HG02678 (cell line): ENCODE measurements around the gene GRIK4.
"Not testable (repeated sequence)": the region's sequence is repeated elsewhere in the genome, so short reads cannot be mapped to it uniquely, and the experiment has no call there.

Experiments
- ATAC-seq: cut with Tn5 transposase; IDR thresholded peaks from one replicate; pipeline ENCODE4 v1.9.1; 2021; ENCODE audit warnings: mild to moderate bottlenecking, moderate library complexity; ENCODE audit not compliant: unreplicated experiment

The GRIK4 gene

DNA sequence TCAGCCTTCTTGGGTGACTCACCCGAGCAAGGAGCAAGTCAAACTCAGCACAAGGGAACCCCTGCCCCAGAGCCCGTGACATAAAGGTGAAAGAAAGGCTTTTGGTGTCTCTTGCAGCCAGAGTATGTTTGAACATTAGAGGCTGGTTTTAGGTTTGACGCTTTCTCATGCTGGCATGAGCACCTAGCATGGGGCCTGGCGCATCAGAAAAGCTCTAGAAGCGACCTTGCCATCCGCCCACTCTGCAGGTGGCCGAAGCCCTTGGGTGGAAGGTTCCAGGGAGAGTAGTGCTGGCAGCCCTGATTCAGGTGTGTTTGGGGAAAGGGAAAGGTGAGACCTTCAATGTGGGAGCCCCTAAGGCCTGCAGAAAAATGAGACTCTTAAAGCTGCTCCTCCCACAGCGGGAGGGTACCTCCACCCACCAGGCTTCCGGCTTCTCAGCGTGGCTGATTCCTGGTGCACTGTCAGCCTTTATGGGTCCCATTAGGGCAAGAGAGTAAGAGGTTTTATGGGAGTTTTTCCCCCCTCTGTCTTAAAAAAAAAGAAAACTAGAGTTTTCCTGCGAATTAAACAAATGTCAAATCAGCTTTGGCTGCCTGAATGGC is 88.4 kb downstream of the GRIK4 start:
- no peak for ATAC-seq

DNA sequence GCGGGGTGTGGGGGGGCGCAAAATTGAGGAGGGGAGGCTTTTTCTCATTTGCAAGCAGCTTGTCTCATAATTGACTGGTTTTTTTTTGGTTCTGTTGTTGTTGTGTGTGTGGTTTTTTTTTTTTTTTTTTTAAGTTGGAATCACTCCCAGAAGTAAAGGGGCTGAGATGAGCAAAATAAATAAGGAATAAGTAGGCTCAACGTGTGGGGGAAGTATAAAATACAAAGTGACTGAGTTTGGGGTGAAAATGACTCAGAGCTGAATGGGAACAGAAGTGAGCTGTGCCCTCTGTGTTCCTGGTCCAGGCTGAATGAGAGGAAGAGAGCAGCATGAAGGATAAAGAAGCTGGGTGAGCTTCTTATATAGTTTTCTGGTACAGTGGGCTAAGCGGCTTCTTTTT is 90.0 kb downstream of the GRIK4 start:
- no peak for ATAC-seq

DNA sequence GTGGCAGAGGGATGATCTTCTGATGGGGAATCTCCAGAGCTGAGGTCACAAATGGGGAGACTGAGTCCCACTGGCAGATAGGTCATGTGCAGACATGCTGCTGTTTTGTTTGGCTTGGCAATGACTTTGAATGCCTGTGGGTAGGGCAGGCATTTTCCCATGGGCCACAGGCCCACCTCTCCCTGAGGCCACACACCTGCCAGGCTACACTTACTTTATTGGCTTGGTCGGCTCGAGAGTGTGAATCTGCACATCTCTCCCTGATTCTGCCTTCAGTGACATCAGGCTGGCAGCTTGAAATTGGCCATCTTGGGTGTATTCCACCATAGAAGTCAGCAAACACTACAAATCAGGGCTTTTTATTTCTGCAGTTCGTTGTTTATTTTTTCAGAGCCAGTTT is 91.5 kb downstream of the GRIK4 start:
- no peak for ATAC-seq

DNA sequence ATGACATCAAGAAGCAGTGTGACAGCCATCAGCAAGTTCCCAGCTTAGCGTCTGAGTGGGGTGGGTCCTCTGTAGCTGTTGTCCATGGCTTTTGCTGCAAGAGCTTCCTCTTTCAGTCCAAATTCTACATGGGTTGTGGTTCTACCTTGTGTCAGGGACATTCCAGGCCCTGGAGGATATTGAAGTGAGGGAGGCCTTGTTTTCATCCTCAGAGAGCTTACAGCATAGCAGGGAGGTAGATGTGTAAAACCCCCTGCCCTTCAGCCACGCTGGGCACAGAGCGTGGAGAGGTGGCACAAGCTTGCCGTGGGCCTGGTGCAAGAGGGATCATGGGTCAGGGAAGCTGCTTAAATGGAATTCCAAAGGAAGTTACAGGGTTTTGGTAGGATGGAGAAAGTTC is 93.9 kb downstream of the GRIK4 start:
- no peak for ATAC-seq

- ATAC-seq, result no peak
Measured at GRCh38 chr11:120606211-120607010, 94.9 kb downstream of the GRIK4 start.

DNA sequence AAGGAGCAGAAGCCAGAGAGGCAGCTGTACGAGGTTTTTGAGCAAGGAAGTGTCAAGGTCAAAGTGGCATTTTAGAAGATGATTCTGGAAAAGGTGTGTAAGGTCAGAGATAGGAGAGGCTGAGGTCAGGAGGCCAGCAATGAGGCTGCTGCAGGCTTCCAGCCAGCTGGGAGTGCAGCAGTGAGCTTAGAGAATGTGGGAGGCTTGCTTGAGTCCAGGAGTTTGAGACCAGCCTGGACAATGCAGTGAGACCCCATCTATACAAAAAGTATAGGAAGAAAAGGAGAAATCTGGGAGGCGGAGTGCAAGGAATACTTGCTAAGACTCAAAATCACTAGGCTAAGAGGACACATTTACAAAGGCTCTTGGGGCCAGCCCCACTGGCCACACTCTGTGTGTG is 96.5 kb downstream of the GRIK4 start:
- no peak for ATAC-seq

- no peak for ATAC-seq
Measured at GRCh38 chr11:120608760-120609211, 97.2 kb downstream of the GRIK4 start.

GRCh38 chr11:120610111-120610510 is 98.6 kb downstream of the GRIK4 start:
- no peak for ATAC-seq

- ATAC-seq, result no peak
Measured at GRCh38 chr11:120611581-120611980, 100.0 kb downstream of the GRIK4 start.

DNA sequence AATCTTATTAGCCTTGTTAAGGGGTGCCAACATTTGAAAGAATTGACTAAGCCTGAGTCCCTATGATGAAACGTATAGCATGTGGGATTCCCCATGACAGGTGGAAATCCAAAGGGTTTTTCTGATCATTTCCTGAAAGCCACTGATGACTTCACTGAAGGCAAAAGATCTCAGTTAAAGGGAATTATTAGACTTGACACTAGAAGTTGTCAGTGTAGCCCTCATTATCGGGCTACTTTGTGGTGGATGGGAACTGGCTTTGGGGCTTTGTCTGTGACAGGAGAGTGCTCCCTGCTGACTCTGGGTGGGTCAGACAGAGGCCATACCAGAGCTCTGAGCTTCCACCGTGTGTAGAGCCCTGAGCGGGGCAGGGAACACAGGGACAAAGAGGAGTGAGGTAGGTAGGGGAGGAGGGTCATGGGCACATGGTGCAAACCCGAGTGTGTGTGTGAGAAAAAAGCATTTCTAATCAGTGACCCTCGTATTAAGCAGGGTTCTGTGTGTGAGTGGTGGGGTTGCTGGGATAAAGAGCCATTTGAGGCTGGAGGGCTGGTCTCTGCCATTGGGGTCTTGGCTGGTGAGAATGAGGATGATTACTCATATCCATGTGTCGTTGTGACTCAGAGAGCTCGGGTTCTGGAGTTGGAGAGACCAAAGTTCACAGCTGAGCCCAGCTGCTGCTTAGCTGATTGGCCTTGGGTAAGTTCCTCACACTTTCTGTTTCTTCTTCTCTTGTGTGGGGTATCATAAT is 101.1 kb downstream of the GRIK4 start:
- ATAC-seq, result peak; percentile 84

DNA sequence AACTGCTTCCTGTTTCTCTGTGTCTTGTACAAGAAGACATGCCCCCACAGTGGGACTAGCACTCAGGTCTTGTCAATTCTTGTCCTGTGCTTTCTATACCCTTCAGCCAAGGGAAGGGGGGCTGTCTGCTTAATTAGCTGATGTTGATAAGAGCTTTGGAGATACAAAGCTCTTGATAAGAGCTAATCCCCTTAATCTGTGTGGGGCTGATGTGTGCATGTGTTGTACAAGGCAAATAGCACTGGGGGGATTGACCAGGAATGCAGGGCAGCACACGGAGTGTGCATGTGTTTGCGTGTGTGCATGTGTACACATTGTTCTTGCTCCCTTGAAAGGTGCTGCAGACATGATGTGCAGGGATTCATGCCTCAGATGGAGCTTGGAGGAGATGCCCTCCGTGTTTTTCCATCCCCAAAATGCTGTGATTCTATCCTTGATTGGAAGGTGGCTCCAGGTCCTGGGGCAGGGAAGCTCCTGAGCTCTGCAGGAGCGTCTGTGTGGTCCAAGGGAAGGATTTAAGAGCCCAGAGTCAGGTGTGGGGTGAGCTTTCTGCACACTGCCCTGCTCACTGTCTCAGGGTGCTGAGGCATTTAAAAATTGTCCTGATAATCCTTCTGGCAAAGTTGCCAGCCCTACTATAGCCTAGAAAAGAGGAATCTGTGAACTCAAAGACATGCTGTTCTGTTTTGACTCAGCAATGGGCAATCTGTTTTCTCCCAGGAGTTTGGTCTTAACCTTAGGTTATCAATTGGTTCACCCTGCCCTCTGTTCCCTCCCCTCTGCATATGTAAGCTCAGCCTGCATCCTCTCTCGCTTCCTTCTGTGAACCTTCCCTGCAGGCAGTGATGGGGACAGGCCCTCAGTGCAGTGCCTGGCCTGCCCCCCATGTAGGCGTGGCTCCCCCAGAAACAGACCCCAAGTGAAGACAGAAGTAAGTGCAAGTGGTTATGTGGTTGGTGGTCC is 102.0 kb downstream of the GRIK4 start:
- ATAC-seq, result peak; percentile 60

GRCh38 chr11:120615391-120615790 is 103.8 kb downstream of the GRIK4 start:
- ATAC-seq, result no peak

- no peak for ATAC-seq
Measured at GRCh38 chr11:120618399-120618798, 106.9 kb downstream of the GRIK4 start.

GRCh38 chr11:120622189-120622875 is 110.8 kb downstream of the GRIK4 start:
- no peak for ATAC-seq

DNA sequence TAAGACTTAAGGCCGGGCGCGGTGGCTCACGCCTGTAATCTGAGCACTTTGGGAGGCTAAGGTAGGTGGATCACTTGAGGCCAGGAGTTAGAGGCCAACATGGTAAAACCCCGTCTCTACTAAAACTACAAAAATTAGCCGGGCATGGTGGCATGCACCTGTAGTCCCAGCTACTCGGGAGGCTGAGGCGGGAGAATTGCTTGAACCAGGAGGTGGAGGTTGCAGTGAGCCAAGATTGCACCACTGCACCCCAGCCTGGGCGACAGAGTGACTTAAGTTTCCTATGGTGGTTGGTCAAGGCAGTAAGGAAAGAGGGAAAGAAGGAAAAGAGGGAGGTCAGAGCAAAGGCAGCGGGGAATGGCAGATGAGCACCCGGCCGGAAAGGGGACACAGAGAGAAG is 113.4 kb downstream of the GRIK4 start:
- ATAC-seq, result not testable (repeated sequence)

DNA sequence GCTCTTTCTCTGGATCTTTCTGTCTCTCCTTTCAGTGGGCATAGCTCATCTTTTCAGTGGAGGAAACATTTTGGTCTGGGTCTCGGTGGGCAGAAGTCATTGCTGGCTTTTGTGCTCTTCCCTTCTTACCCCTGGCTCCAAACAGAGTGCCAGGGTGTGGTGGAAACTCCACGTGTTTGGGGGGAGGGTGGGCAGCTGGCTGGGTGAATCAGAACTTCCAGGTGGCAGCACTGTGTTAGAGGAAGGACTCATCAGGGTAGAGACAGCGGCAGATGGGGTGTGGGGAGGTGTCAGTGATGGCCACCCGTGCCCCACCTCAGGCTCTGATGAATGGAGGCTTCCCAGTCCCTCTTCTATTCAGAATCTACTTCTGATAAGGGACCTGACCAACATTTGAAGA is 114.0 kb downstream of the GRIK4 start:
- no peak for ATAC-seq

DNA sequence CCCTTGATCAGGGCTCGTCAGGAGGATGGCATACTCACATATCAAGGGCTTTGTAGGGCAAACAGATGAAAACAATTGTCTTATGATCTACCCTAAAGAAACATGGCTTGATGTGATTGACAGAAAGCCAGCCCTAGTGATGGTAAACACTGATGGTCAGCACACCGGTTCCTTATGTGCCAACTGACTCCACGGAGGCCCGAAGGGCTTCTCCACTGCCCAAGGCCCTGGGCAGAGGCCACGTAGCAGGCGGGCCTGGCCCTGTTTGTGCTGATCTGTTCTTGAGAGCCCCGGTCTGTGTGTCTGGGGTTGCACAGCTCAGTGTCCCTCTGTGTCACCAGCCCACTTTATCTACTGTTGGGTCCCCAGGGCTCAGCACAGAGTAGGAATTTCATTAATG is 115.2 kb downstream of the GRIK4 start:
- ATAC-seq, result no peak

DNA sequence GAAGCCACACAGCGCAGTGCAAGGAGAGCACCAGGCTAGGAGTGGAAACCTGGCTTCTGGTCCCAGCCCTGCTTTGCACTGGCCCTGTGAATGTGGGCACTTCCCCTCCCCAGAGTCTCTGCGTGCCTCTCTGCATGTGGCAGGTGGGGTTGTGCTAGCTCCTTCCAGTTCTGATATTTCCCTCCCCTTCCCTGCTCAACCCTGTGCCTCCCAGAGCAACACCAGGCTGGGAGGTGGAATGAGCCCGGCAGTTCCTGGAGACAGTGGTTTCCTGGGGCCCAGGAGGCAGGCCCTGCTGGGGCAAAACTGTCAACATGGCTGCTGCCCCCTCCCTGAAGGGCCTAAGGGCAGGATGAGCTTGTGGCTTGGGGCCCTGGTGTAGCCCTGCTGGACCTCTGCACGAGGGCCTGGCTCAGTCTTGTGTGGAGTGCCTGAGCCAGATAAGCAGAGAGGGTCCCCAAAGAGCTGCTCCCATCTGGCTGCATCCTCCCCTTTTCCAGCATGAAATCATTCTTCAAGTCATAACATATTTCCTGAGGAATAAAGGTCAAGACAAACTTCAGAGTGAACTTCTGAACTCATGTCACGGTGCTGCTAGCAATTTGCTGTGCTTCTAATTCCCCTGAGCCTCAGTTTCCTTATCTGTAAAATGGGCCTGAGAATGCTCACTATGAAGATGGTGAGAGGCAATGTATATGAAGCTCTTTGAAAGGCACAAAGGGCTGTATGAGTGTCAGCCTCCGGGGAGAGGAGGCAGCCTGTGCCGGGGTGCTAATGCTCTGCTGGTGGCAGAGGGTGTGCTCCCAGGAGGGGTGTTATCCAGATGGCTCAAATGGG is 116.0 kb downstream of the GRIK4 start:
- ATAC-seq, result no peak

GRCh38 chr11:120629407-120630080 is 118.0 kb downstream of the GRIK4 start:
- ATAC-seq, result no peak
